Breast epithelium (tissue), 4 donors: Measurements from ENCODE around the gene CYP4F12. TPM values are rescaled to one million over a fixed set of nuclear protein-coding genes. Genes with fewer than 3 reads are reported as not detected.

Experiments used
- DNase-seq, 2 donors: peaks; one replicate each; pipeline ENCODE4 v3.0.0-alpha.2; 2019; ENCODE audit warnings: low spot score in 2 of 2
- H3K27ac ChIP-seq, 2 donors: fragments of 200-600 bp; sonication (generic) in 1 of 2; one replicate each; pipeline ENCODE4 v1.5.1; 2016 to 2019; ENCODE audit warnings: mild to moderate bottlenecking in 1 of 2
- H3K27me3 ChIP-seq, 2 donors: fragments of 200-600 bp; sonication (generic) in 1 of 2; one replicate each; pipeline versions ENCODE4 v1.5.1 to v1.6.0; 2017 to 2019; ENCODE audit warnings: control low read depth in 1 of 2, mild to moderate bottlenecking in 1 of 2
- H3K36me3 ChIP-seq: fragments of 200-600 bp; one replicate; pipeline ENCODE4 v1.5.1; 2019
- H3K4me1 ChIP-seq, 2 donors: fragments of 200-600 bp; sonication (generic); one replicate each; pipeline ENCODE4 v1.5.1; 2016 to 2019; ENCODE audit warnings: control low read depth in 1 of 2
- H3K4me3 ChIP-seq, 3 donors: fragments of 200-600 bp; sonication (generic); 1 replicate in 2 of 3; 2 replicates in 1 of 3; pipeline ENCODE4 v1.5.1; 2016 to 2019; ENCODE audit warnings: mild to moderate bottlenecking in 3 of 3, moderate library complexity in 2 of 3
- H3K9me3 ChIP-seq, 2 donors: fragments of 200-600 bp; sonication (generic) in 1 of 2; one replicate each; pipeline ENCODE4 v1.5.1; 2016 to 2019; ENCODE audit warnings: control low read depth in 1 of 2
- POLR2A ChIP-seq: fragments of 450-650 bp; IDR thresholded peaks from one replicate; pipeline ENCODE4 v1.6.1; 2016; ENCODE audit warnings: antibody characterized with exemption, mild to moderate bottlenecking, moderate library complexity
- POLR2AphosphoS5 ChIP-seq, 3 donors: sonication (generic); formaldehyde crosslinking; IDR thresholded peaks; one replicate each; pipeline ENCODE4 v1.6.1; 2017; ENCODE audit warnings: antibody characterized with exemption in 3 of 3
- intact Hi-C: fragments of 100-400 bp; cut with DNase I; formaldehyde crosslinking; loops from one replicate; pipeline ENCODE4 v1.15.1; 2023; ENCODE audit warnings: low total_unique reads
- total RNA-seq, 3 donors: library from RNA; depleted of rRNA; stranded (reverse); fragments of >200 nt; gene quantifications; one replicate each; pipeline ENCODE4 v1.1.0, GENCODE V29; 2016
- TF ChIP-seq, protein P1 (sequence below), 3 donors: fragments of 450-650 bp; IDR thresholded peaks; one replicate each; pipeline ENCODE4 v1.5.1; 2016 to 2017; ENCODE audit warnings: antibody characterized with exemption in 3 of 3, mild to moderate bottlenecking in 3 of 3, moderate library complexity in 3 of 3

The CYP4F12 gene
- total RNA-seq, 3 donors from 2014 or later: 3.5 to 8.8 (median 5.6) TPM

DNA sequence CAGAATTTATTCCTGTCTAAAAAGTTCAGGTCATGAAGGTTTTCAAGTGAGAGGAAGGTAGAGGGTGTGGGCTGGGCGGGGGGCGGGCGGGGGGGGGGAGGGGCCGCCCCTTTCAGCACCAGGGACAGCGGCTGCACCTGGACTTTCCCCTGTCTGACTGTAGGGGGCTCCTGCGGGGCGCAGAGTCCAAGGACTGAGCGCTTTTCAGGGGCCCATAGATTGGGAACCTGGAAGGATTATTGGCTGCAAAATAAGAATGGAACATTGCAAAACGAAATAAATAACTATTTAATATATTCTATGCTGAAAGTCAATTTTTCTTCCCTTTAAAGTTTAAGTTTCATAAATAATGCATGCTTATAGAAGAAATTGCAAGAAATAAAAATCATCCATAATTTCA, 41.1 kb upstream of the CYP4F12 start:
- TF ChIP-seq POLR2AphosphoS5 (IDR thresholded peaks at IDR 0.05) (no peak), POLR2A (no peak)
- TF ChIP-seq, protein P1, sequence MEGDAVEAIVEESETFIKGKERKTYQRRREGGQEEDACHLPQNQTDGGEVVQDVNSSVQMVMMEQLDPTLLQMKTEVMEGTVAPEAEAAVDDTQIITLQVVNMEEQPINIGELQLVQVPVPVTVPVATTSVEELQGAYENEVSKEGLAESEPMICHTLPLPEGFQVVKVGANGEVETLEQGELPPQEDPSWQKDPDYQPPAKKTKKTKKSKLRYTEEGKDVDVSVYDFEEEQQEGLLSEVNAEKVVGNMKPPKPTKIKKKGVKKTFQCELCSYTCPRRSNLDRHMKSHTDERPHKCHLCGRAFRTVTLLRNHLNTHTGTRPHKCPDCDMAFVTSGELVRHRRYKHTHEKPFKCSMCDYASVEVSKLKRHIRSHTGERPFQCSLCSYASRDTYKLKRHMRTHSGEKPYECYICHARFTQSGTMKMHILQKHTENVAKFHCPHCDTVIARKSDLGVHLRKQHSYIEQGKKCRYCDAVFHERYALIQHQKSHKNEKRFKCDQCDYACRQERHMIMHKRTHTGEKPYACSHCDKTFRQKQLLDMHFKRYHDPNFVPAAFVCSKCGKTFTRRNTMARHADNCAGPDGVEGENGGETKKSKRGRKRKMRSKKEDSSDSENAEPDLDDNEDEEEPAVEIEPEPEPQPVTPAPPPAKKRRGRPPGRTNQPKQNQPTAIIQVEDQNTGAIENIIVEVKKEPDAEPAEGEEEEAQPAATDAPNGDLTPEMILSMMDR (IDR thresholded peaks at IDR 0.05): no peak
- H3K9me3 ChIP-seq: peaks cover 0 to 6% of the 10 kb centered on the region in 2 donors
- H3K4me1 ChIP-seq: no peaks in the 10 kb centered on the region
- no peaks in the 10 kb centered on the region for H3K36me3 ChIP-seq
- no peak overlapping the region for H3K4me3 ChIP-seq
- peaks cover 4 to 6% of the 10 kb centered on the region in 2 donors for H3K27me3 ChIP-seq
- intact Hi-C loops: no loop called here
- no peak for DNase-seq
- no peak overlapping the region for H3K27ac ChIP-seq

DNA sequence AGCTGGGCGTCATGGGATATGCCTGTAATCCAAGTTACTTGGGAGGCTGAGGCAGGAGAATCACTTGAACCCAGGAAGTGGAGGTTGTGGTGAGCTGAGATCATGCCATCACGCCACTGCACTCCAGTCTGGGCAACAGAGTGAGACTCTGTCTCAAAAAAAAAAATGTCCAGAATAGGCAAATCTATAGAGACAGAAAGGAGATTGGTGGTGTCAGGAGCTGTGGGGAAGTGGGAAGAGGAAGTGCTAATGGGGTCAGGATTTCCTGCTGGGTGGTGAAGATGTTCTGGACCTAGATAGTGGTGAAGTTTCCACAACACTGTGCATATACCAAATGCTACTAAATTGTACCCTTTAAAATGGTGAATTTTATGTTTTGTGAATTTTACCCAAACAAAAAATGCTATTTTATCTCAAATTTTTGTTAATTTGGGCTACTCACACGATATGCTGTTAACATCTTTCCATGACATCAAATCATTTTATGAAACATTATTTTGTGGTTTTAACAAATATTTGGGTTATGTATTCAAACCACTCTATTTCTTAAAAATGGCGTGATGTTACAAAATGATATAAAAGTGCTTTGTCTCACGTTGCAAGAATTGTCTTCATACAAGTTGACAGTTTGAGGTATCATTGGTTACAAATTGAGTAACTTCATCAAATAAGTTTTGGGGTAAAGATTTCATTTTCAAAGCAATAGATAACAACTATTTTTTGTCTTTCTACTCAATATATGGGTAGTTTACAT, 39.6 kb upstream of the CYP4F12 start:
- no peak for TF ChIP-seq POLR2AphosphoS5 (IDR thresholded peaks at IDR 0.05)
- no peak for TF ChIP-seq POLR2A
- TF ChIP-seq, protein P1 (IDR thresholded peaks at IDR 0.05): no peak
- peaks cover 4 to 5% of the 10 kb centered on the region in 2 donors for H3K27me3 ChIP-seq
- no peaks in the 10 kb centered on the region for H3K36me3 ChIP-seq
- no peaks in the 10 kb centered on the region for H3K4me1 ChIP-seq
- intact Hi-C loops: no loop called here
- H3K4me3 ChIP-seq: no peak overlapping the region
- H3K27ac ChIP-seq: no peak overlapping the region
- H3K9me3 ChIP-seq: peaks cover 0 to 6% of the 10 kb centered on the region in 2 donors
- DNase-seq: no peak

DNA sequence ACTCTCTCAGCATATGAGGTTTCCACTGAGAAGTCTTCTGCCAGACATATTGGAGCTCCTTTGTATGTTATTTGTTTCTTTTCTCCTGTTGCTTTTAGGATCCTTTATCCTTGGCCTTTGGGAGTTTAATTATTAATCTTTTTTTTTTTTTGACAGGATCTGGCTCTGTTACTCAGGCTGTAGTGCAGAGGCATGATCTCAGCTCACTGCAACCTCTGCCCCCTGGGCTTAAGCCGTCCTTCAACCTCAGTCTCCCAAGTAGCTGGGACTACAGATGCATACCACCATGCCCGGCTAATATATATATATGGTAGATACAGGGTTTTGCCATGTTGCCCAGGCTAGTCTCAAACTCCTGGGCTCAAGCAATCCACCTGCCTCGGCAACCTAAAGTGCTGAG, 38.8 kb upstream of the CYP4F12 start:
- peaks cover 0 to 6% of the 10 kb centered on the region in 2 donors for H3K9me3 ChIP-seq
- H3K27me3 ChIP-seq: no peaks in the 10 kb centered on the region
- H3K36me3 ChIP-seq: no peaks in the 10 kb centered on the region
- TF ChIP-seq, protein P1 (IDR thresholded peaks at IDR 0.05): no peak
- no peak for TF ChIP-seq POLR2AphosphoS5 (IDR thresholded peaks at IDR 0.05)
- no peak for TF ChIP-seq POLR2A
- intact Hi-C loops: no loop called here
- DNase-seq: no peak
- H3K27ac ChIP-seq: no peak overlapping the region
- H3K4me1 ChIP-seq: no peaks in the 10 kb centered on the region
- H3K4me3 ChIP-seq: no peak overlapping the region

DNA sequence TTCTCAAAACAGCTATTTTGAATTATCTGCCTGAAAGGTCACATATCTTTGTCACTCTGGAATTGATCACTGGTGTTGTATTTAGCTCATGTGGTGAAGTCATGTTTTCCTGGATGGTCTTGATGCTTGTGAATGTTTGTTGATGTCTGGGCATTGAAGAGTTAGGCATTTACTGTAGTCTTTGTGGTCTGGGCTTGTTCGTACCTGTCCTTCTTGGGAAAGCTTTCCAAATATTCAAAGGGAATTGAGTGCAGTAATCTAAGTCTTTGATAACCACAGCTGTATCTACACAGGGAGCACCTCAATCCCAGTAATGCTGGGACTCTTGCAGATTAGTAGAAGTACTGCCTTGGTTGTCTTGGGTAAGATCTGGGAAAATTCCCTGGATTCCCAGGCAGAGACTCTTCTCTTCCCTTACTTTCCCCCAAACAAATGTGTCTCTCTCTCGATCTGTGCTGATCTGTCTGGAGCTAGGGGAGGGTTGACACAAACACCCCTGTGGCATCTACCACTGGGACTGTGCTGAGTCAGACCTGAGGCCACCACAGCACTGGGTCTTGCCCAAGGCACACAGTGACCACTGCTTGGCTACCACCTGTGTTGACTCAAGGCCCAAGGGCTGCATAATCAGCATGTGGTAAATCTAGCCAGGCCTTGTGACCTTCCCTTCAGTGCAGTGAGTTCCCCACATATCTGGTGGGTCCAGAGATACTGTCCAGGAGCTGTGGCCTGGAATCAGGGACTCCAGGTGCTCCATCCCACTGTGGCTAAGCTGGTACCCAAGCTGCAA, 37.7 kb upstream of the CYP4F12 start:
- H3K36me3 ChIP-seq: no peaks in the 10 kb centered on the region
- no peaks in the 10 kb centered on the region for H3K27me3 ChIP-seq
- intact Hi-C loops: no loop called here
- no peaks in the 10 kb centered on the region for H3K4me1 ChIP-seq
- H3K27ac ChIP-seq: no peak overlapping the region
- TF ChIP-seq POLR2AphosphoS5 (IDR thresholded peaks at IDR 0.05): no peak
- TF ChIP-seq POLR2A: no peak
- TF ChIP-seq, protein P1 (IDR thresholded peaks at IDR 0.05): no peak
- no peak for DNase-seq
- no peak overlapping the region for H3K4me3 ChIP-seq
- H3K9me3 ChIP-seq: peaks cover 0 to 6% of the 10 kb centered on the region in 2 donors

DNA sequence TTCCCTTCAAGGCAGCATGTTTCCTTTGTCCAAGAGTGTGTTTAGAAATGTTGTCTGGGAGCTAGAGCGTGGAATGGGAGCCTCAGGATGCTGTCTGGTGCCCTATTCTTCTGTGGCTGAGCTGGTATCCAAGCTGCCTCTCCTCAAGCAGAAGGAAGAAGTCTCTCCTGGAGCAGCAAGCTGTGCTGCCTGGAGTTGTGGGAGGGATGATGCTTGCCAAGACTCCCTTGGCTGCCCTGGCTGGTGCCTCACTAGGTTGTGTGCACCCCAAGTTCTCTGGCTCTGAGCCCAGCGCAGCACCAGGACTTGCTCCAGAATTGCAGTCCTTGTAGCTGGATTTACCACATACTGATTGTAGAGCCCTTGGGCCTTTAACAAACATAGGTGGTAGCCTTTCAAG, 36.9 kb upstream of the CYP4F12 start:
- H3K36me3 ChIP-seq: no peaks in the 10 kb centered on the region
- H3K27me3 ChIP-seq: no peaks in the 10 kb centered on the region
- DNase-seq: no peak
- peaks cover 0 to 6% of the 10 kb centered on the region in 2 donors for H3K9me3 ChIP-seq
- no peak overlapping the region for H3K4me3 ChIP-seq
- TF ChIP-seq POLR2A: no peak
- TF ChIP-seq, protein P1 (IDR thresholded peaks at IDR 0.05): no peak
- TF ChIP-seq POLR2AphosphoS5 (IDR thresholded peaks at IDR 0.05): no peak
- no peaks in the 10 kb centered on the region for H3K4me1 ChIP-seq
- no peak overlapping the region for H3K27ac ChIP-seq
- intact Hi-C loops: no loop called here
